GM19467 (cell line): ENCODE data around the gene HNRNPR.

Experiments used
- ATAC-seq: cut with Tn5 transposase; IDR thresholded peaks from one replicate; pipeline ENCODE4 v1.9.1; 2021; ENCODE audit warnings: mild to moderate bottlenecking, moderate library complexity; ENCODE audit not compliant: unreplicated experiment

Gene HNRNPR

GRCh38 chr1:23369335-23370013 lies 25.4 kb upstream of the HNRNPR start, which contains the start of gene ZNF436:
Gene ZNF436, minus strand, starts transcription at chr1:23369836. Its CDS starts 1,831 bp downstream, at chr1:23368005.
- ATAC-seq, result no peak

- ATAC-seq, result peak; percentile 49
Measured at GRCh38 chr1:23368562-23369334, 24.7 kb upstream of the HNRNPR start.

- peak; percentile 92 for ATAC-seq
Measured at GRCh38 chr1:23367791-23368561, 23.9 kb upstream of the HNRNPR start.

- no peak for ATAC-seq
Measured at GRCh38 chr1:23367451-23367790, 23.3 kb upstream of the HNRNPR start.

GRCh38 chr1:23366598-23366997 lies 22.5 kb upstream of the HNRNPR start:
- ATAC-seq, result no peak

- ATAC-seq, result no peak
Measured at GRCh38 chr1:23366146-23366545, 22.1 kb upstream of the HNRNPR start.

GRCh38 chr1:23362218-23362713 lies 18.2 kb upstream of the HNRNPR start:
- no peak for ATAC-seq

- ATAC-seq, result no peak
Measured at GRCh38 chr1:23358310-23358875, 14.3 kb upstream of the HNRNPR start.

- ATAC-seq, result no peak
Measured at GRCh38 chr1:23357138-23357908, 13.2 kb upstream of the HNRNPR start.

GRCh38 chr1:23356471-23357137 lies 12.5 kb upstream of the HNRNPR start:
- ATAC-seq, result no peak

- ATAC-seq, result no peak
Measured at GRCh38 chr1:23354245-23354644, 10.2 kb upstream of the HNRNPR start.

GRCh38 chr1:23352096-23352695 lies 8.1 kb upstream of the HNRNPR start:
- ATAC-seq, result no peak

GRCh38 chr1:23345920-23346319 lies 1.8 kb upstream of the HNRNPR start:
- no peak for ATAC-seq

GRCh38 chr1:23344987-23345472 lies 946 bp upstream of the HNRNPR start:
- ATAC-seq, result no peak

GRCh38 chr1:23343221-23344110 lies 618 bp downstream of the HNRNPR start:
- ATAC-seq, result peak; percentile 14

- no peak for ATAC-seq
Measured at GRCh38 chr1:23341931-23342692, 2.0 kb downstream of the HNRNPR start.

- no peak for ATAC-seq
Measured at GRCh38 chr1:23339632-23340031, 4.5 kb downstream of the HNRNPR start.

- no peak for ATAC-seq
Measured at GRCh38 chr1:23337869-23338268, 6.2 kb downstream of the HNRNPR start.
